Measurements from ENCODE around the gene PLEKHA7. TPM values are rescaled to one million over a fixed set of nuclear protein-coding genes. Genes with fewer than 3 reads are reported as not detected.

Gene PLEKHA7
- total RNA-seq, 1 experiment from 2014 or later = 7.2 TPM

DNA sequence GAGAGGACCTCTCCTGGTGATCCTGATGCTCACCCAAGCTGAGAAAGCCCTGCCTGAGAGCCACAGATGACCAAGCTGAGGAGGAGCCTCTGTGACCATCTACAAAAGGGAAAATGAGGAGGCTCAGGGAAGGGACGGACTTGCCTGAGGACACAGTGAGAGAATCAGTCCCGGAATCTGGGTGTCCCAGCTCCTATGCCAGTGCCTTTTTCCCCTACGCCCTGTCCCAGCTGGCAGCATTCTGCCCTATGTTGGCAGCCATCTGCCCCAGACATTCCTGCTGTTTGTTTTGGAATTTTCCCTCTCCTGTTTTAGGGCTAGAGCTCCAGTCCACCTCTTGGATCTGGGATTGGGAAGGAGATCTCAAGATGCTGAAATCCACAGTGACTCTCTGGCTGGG, 221.2 kb downstream of the PLEKHA7 start:
- Histone ChIP-seq H3K27ac (ENCODE audit: low read depth, low read length) (no peak overlapping the region), H3K79me2 (ENCODE audit: insufficient read depth, low read length) (no peaks in the 10 kb centered on the region), H3K36me3 (ENCODE audit: control insufficient read depth in 1 of 2, insufficient read depth in 2 of 2, low read length in 2 of 2) (no peaks in the 10 kb centered on the region), H3K4me3 (replicated peaks in 1 of 2; ENCODE audit: low read depth in 1 of 2, low read length in 2 of 2) (no peak overlapping the region), H3K27me3 (ENCODE audit: insufficient read depth, low read length) (no peaks in the 10 kb centered on the region), H2AFZ (ENCODE audit: low read depth, low read length, poor library complexity, severe bottlenecking) (no peak overlapping the region), H3K9ac (ENCODE audit: low read length) (no peak overlapping the region), H3K4me2 (ENCODE audit: low read length) (no peak overlapping the region), H3K9me2 (ENCODE audit: insufficient read depth) (no peaks in the 10 kb centered on the region), H4K20me1 (ENCODE audit: insufficient read depth) (no peaks in the 10 kb centered on the region), H3K9me3 (ENCODE audit: control insufficient read depth in 1 of 2, insufficient read depth in 1 of 2, low read depth in 1 of 2, low read length in 2 of 2) (no peaks in the 10 kb centered on the region), H3K4me1 (ENCODE audit: control insufficient read depth in 1 of 2, insufficient read depth in 2 of 2, low read length in 2 of 2) (peaks cover 14 to 32% of the 10 kb centered on the region in 2 experiments)
- no peak for TF ChIP-seq TCF7L2 (IDR thresholded peaks at IDR 0.05; ENCODE audit: borderline replicate concordance, extremely low read depth, insufficient read depth, insufficient read length)
- TF ChIP-seq ZNF274 (IDR thresholded peaks at IDR 0.05; ENCODE audit: low read depth, low read length) = no peak
- no peak for TF ChIP-seq EZH2phosphoT487 (IDR thresholded peaks at IDR 0.05; ENCODE audit: borderline replicate concordance)
- TF ChIP-seq, protein P1, sequence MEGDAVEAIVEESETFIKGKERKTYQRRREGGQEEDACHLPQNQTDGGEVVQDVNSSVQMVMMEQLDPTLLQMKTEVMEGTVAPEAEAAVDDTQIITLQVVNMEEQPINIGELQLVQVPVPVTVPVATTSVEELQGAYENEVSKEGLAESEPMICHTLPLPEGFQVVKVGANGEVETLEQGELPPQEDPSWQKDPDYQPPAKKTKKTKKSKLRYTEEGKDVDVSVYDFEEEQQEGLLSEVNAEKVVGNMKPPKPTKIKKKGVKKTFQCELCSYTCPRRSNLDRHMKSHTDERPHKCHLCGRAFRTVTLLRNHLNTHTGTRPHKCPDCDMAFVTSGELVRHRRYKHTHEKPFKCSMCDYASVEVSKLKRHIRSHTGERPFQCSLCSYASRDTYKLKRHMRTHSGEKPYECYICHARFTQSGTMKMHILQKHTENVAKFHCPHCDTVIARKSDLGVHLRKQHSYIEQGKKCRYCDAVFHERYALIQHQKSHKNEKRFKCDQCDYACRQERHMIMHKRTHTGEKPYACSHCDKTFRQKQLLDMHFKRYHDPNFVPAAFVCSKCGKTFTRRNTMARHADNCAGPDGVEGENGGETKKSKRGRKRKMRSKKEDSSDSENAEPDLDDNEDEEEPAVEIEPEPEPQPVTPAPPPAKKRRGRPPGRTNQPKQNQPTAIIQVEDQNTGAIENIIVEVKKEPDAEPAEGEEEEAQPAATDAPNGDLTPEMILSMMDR (IDR thresholded peaks at IDR 0.05 in 2 of 3, conservative IDR thresholded peaks at IDR 0.05 in 1 of 3; ENCODE audit: borderline replicate concordance in 1 of 3, insufficient read depth in 1 of 3, low read depth in 2 of 3, low read length in 2 of 3) = no peak
- TF ChIP-seq ELF1 (IDR thresholded peaks at IDR 0.05; ENCODE audit: borderline replicate concordance, low read depth) = no peak
- RAD21 ChIA-PET (ENCODE audit: low non-redundant PET in 1 of 2, low total read pairs in 2 of 2, uncharacterized antibody in 2 of 2, unreplicated experiment in 2 of 2) = no interaction called here
- BruUV-seq (replicated peaks) = no TSS peak
- ATAC-seq = no peak
- POLR2A ChIA-PET = no interaction called here
- intact Hi-C loops (cut with micrococcal nuclease) = no loop called here
- no peak for DNase-seq (ENCODE audit: low read depth, low spot score)
- CTCF ChIA-PET = no interaction called here

DNA sequence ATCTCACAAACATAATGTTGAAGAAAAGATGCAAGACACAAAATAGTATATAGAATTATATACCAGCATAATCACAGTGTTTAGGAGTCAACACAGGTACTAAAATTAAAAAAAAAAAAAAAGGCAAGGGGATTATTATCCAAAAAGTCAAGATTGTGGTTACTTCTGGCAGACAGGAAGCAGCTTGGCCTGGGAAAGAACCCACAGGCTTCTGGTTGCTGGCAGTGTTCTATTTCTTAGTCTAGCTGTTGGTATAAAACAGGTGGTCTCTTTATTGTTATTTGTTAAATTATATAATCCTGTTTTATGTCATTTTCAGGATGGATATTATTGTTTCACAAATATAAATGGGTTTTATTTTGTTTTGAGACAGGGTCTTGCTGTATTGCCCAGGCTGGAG, 221.8 kb downstream of the PLEKHA7 start:
- no peaks in the 10 kb centered on the region for H3K9me3 ChIP-seq (ENCODE audit: control insufficient read depth in 1 of 2, insufficient read depth in 1 of 2, low read depth in 1 of 2, low read length in 2 of 2)
- TF ChIP-seq, protein P2, sequence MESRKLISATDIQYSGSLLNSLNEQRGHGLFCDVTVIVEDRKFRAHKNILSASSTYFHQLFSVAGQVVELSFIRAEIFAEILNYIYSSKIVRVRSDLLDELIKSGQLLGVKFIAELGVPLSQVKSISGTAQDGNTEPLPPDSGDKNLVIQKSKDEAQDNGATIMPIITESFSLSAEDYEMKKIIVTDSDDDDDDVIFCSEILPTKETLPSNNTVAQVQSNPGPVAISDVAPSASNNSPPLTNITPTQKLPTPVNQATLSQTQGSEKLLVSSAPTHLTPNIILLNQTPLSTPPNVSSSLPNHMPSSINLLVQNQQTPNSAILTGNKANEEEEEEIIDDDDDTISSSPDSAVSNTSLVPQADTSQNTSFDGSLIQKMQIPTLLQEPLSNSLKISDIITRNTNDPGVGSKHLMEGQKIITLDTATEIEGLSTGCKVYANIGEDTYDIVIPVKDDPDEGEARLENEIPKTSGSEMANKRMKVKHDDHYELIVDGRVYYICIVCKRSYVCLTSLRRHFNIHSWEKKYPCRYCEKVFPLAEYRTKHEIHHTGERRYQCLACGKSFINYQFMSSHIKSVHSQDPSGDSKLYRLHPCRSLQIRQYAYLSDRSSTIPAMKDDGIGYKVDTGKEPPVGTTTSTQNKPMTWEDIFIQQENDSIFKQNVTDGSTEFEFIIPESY (IDR thresholded peaks at IDR 0.05; ENCODE audit: extremely low read depth, insufficient replicate concordance, low read length) = no peak
- TF ChIP-seq, protein P1 (IDR thresholded peaks at IDR 0.05 in 2 of 3, conservative IDR thresholded peaks at IDR 0.05 in 1 of 3; ENCODE audit: borderline replicate concordance in 1 of 3, insufficient read depth in 1 of 3, low read depth in 2 of 3, low read length in 2 of 3) = no peak
- TF ChIP-seq EGR1 (IDR thresholded peaks at IDR 0.05; ENCODE audit: low read depth) = no peak
- TF ChIP-seq EZH2 (IDR thresholded peaks at IDR 0.05) = no peak
- no peak for TF ChIP-seq SIN3A (IDR thresholded peaks at IDR 0.05; ENCODE audit: low read depth)
- no peak for TF ChIP-seq SRF (IDR thresholded peaks at IDR 0.05; ENCODE audit: low read depth)
- TF ChIP-seq, protein P3, sequence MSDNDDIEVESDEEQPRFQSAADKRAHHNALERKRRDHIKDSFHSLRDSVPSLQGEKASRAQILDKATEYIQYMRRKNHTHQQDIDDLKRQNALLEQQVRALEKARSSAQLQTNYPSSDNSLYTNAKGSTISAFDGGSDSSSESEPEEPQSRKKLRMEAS (IDR thresholded peaks at IDR 0.05) = no peak
- no peak for TF ChIP-seq TCF7L2 (IDR thresholded peaks at IDR 0.05; ENCODE audit: borderline replicate concordance, extremely low read depth, insufficient read depth, insufficient read length)
- TF ChIP-seq POLR2A (IDR thresholded peaks at IDR 0.05; ENCODE audit: borderline replicate concordance, extremely low read depth, insufficient read depth, insufficient read length) = no peak
- no peak overlapping the region; the same call in 1 of the 2 replicates for H3K27ac ChIP-seq (ENCODE audit: low read depth, low read length)

More for the DNA sequence above, 221.8 kb downstream of the PLEKHA7 start:
- Histone ChIP-seq H3K79me2 (ENCODE audit: insufficient read depth, low read length) (no peaks in the 10 kb centered on the region), H3K36me3 (ENCODE audit: control insufficient read depth in 1 of 2, insufficient read depth in 2 of 2, low read length in 2 of 2) (no peaks in the 10 kb centered on the region), H3K27me3 (ENCODE audit: insufficient read depth, low read length) (no peaks in the 10 kb centered on the region), H3K4me2 (ENCODE audit: low read length) (no peak overlapping the region), H3K4me3 (replicated peaks in 1 of 2; ENCODE audit: low read depth in 1 of 2, low read length in 2 of 2) (no peak overlapping the region), H2AFZ (ENCODE audit: low read depth, low read length, poor library complexity, severe bottlenecking) (no peak overlapping the region), H3K9me2 (ENCODE audit: insufficient read depth) (no peaks in the 10 kb centered on the region), H4K20me1 (ENCODE audit: insufficient read depth) (no peaks in the 10 kb centered on the region), H3K4me1 (ENCODE audit: control insufficient read depth in 1 of 2, insufficient read depth in 2 of 2, low read length in 2 of 2) (peaks cover 20 to 38% of the 10 kb centered on the region in 2 experiments), H3K9ac (ENCODE audit: low read length) (no peak overlapping the region)
- CTCF ChIA-PET = interaction anchor here (0.7 to 1.5 kb wide), 4 partner anchors 14 to 271 kb away, joined by 3 read pairs; no protein-coding TSS in a partner anchor
- no peak for ATAC-seq
- POLR2A ChIA-PET = no interaction called here
- RAD21 ChIA-PET (ENCODE audit: low non-redundant PET in 1 of 2, low total read pairs in 2 of 2, uncharacterized antibody in 2 of 2, unreplicated experiment in 2 of 2) = no interaction called here
- intact Hi-C loops (cut with micrococcal nuclease) = no loop called here
- DNase-seq (ENCODE audit: low read depth, low spot score) = no peak
- BruUV-seq (replicated peaks) = no TSS peak
